ENCODE data around the gene SLC16A4.
A peak's percentile ranks its signal among the peaks of the same experiment; 100 is the strongest.

Gene SLC16A4

GRCh38 chr1:110383251-110383990 lies 7.4 kb downstream of the SLC16A4 start:
- H3K4me3 ChIP-seq (replicated peaks; ENCODE audit: low read depth, low read length) = no peak overlapping the region
- no peak for DNase-seq (ENCODE audit: low read depth)
- no peak for TF ChIP-seq CTCF (IDR thresholded peaks at IDR 0.05; ENCODE audit: low read length, missing control alignments)

DNA sequence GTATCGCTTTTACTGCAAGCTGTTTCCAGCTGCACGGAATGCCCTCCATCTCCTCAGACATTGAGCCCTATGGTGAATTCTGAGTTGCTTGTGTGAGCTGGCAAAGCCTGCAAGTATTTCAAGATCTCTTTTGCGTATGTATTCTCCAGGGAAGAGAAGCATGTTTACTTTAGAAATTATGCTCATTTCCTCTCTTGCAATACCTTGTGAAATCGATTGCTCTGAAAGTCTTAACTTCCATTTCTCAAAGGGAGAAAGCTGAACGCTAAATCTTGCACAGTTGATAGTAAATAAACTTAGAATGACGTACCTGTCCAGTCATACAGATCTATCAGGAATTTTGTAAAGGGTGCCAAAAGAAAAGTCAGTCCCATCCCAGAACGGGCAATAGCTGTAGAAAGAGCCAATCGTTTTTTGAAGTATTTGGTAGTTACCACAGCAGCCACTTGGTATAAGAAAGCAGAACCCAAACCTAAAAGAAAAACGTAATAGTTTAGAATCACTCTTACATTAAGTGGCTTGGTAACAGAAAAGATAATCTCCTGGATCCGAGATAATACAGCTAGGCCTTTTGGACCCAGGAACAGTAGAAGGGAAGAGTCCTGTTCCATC lies 10.0 kb downstream of the SLC16A4 start:
- TF ChIP-seq CTCF (IDR thresholded peaks at IDR 0.05; ENCODE audit: low read length, missing control alignments) = no peak
- H3K4me3 ChIP-seq (replicated peaks; ENCODE audit: low read depth, low read length) = no peak overlapping the region
- DNase-seq (ENCODE audit: low read depth) = peak; percentile 79

DNA sequence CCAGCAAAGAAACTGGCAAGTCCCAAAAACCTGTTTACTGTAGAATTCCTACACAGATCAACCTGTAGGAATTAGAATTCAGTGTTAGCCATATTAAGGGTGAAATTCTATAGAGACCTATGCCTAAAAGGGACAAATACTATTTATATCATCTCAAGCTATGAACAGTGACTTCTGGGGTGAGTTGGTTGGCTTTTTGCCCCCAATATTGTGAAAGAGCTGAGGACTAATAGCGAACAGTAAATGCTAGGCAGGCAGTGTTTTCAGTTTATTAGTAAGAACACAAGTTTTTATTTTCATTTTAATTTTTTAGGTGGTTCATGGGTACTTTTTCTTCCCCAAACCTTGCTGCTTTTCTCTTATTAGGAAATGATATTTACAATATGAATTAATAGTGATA lies 15.3 kb downstream of the SLC16A4 start:
- TF ChIP-seq CTCF (IDR thresholded peaks at IDR 0.05; ENCODE audit: low read length, missing control alignments) = no peak
- DNase-seq (ENCODE audit: low read depth) = no peak
- no peak overlapping the region for H3K4me3 ChIP-seq (replicated peaks; ENCODE audit: low read depth, low read length)

- DNase-seq (ENCODE audit: low read depth) = peak; percentile 62
- H3K4me3 ChIP-seq (replicated peaks; ENCODE audit: low read depth, low read length) = no peak overlapping the region
- TF ChIP-seq CTCF (IDR thresholded peaks at IDR 0.05; ENCODE audit: low read length, missing control alignments) = no peak
These were observed 20.0 kb downstream of the SLC16A4 start for GRCh38 chr1:110370827-110371226.

DNA sequence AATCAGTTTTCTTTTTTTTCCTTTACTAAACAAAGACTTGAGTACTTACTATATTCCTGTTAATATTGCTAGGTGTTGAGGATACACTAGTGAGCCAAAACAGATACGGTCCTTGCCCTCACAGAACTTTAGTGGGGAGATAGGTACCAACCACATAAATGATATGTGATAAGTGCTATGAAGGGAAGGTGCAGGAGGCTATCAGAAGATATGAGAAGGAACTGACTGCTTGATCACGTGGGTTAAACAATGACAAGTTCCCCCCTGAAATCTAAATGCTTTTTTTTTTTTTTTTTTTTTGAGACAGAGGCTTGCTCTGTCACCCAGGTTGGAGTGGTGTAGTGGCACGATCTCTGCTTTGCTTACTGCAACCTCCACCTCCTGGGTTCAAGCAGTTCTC lies 26.6 kb downstream of the SLC16A4 start:
- no peak overlapping the region for H3K4me3 ChIP-seq (replicated peaks; ENCODE audit: low read depth, low read length)
- TF ChIP-seq CTCF (IDR thresholded peaks at IDR 0.05; ENCODE audit: low read length, missing control alignments) = no peak
- DNase-seq (ENCODE audit: low read depth) = no peak

DNA sequence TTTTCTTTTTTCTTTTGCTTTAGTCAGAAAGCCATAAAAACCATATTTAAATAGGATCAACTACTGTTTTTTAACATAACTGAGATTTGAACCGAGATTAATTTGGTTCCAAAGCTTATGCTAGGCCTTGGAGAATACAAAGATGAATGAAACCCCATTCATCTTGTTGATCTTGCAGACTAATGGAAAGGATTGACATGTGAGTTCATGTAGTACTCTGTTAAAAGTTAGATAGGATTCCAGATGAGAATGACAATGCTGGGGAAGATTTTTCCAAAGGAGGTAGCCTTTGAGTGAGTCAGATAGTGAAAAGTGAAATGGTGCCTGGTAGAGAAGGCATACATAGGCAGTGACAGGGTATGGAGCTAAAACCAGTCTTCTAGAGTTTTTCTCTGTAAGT lies 29.0 kb downstream of the SLC16A4 start:
- no peak overlapping the region for H3K4me3 ChIP-seq (replicated peaks; ENCODE audit: low read depth, low read length)
- no peak for TF ChIP-seq CTCF (IDR thresholded peaks at IDR 0.05; ENCODE audit: low read length, missing control alignments)
- DNase-seq (ENCODE audit: low read depth) = no peak

- DNase-seq (ENCODE audit: low read depth) = peak; percentile 37
- no peak for TF ChIP-seq CTCF (IDR thresholded peaks at IDR 0.05; ENCODE audit: low read length, missing control alignments)
- no peak overlapping the region for H3K4me3 ChIP-seq (replicated peaks; ENCODE audit: low read depth, low read length)
These were observed 30.4 kb downstream of the SLC16A4 start for GRCh38 chr1:110360431-110360830.

Data from fibroblast of pulmonary artery (primary cell).